Activated CD8-positive, alpha-beta memory T cell treated with anti-CD3 and anti-CD28 coated beads, Interleukin-2, amount 50 U/mL, for 1 hour (primary cell): ENCODE data around the gene ACMSD.
"Not testable (repeated sequence)": the region's sequence is repeated elsewhere in the genome, so short reads cannot be mapped to it uniquely, and the experiment has no call there.

ENCODE experiments used
- DNase-seq: peaks from one replicate; pipeline ENCODE4 v3.0.0-alpha.2; 2020; ENCODE audit errors: extremely low read depth

The ACMSD gene

GRCh38 chr2:134907441-134908116 lies 69.2 kb downstream of the ACMSD start:
- DNase-seq = not testable (repeated sequence)

- DNase-seq = no peak
Observed at GRCh38 chr2:134910763-134911399, 72.5 kb downstream of the ACMSD start.

GRCh38 chr2:134911400-134911785 lies 73.0 kb downstream of the ACMSD start:
- DNase-seq = no peak

- DNase-seq = no peak
Observed at GRCh38 chr2:134912361-134912760, 73.9 kb downstream of the ACMSD start.

- DNase-seq = no peak
Observed at GRCh38 chr2:134917360-134917865, 79.0 kb downstream of the ACMSD start.

- no peak for DNase-seq
Observed at GRCh38 chr2:134917888-134918525, 79.6 kb downstream of the ACMSD start.

GRCh38 chr2:134918526-134919340 lies 80.3 kb downstream of the ACMSD start, which contains the start of gene CCNT2:
TSS of gene CCNT2 (plus strand) at chr2:134918822. CDS start at chr2:134918855, 33 bp downstream.
- DNase-seq = peak; percentile 96

GRCh38 chr2:134919341-134920210 lies 81.2 kb downstream of the ACMSD start:
- no peak for DNase-seq

GRCh38 chr2:134924912-134925311 lies 86.5 kb downstream of the ACMSD start:
- no peak for DNase-seq

- no peak for DNase-seq
Observed at GRCh38 chr2:134926231-134926931, 88.0 kb downstream of the ACMSD start.

GRCh38 chr2:134927195-134927594 lies 88.8 kb downstream of the ACMSD start:
- DNase-seq = no peak

GRCh38 chr2:134932864-134933526 lies 94.6 kb downstream of the ACMSD start:
- no peak for DNase-seq

- no peak for DNase-seq
Observed at GRCh38 chr2:134933732-134934131, 95.3 kb downstream of the ACMSD start.

- no peak for DNase-seq
Observed at GRCh38 chr2:134934150-134934549, 95.7 kb downstream of the ACMSD start.

GRCh38 chr2:134934641-134935040 lies 96.2 kb downstream of the ACMSD start:
- no peak for DNase-seq

- DNase-seq = no peak
Observed at GRCh38 chr2:134936691-134937090, 98.3 kb downstream of the ACMSD start.

GRCh38 chr2:134943540-134943939 lies 105.1 kb downstream of the ACMSD start:
- no peak for DNase-seq

GRCh38 chr2:134944975-134945374 lies 106.6 kb downstream of the ACMSD start:
- no peak for DNase-seq

GRCh38 chr2:134946073-134946472 lies 107.7 kb downstream of the ACMSD start:
- DNase-seq = no peak
